Kidney (tissue), 14 donors: Measurements from ENCODE around the gene TNFRSF14. TPM values are rescaled to one million over a fixed set of nuclear protein-coding genes. Genes with fewer than 3 reads are reported as not detected.

Source experiments
- DNase-seq, 5 donors: peaks; one replicate each; pipeline ENCODE4 v3.0.0-alpha.2; 2013 to 2020
- FAIRE-seq: peaks from 2 replicates; lab custom pipeline; 2012; peaks lifted over from hg19 to GRCh38; lab: Jason Lieb, UNC
- H3K27ac ChIP-seq, 2 donors: one replicate each; pipeline ENCODE4 v1.7.0; 2013; ENCODE audit warnings: low read depth in 2 of 2, low read length in 2 of 2, inconsistent platforms in 1 of 2
- H3K27me3 ChIP-seq: one replicate; pipeline ENCODE4 v1.7.1; 2013; ENCODE audit warnings: low read length, inconsistent platforms; ENCODE audit not compliant: control insufficient read depth, insufficient read depth
- H3K36me3 ChIP-seq, 3 donors: one replicate each; pipeline versions ENCODE4 v1.7.0 to v1.7.1; 2013; ENCODE audit warnings: low read length in 3 of 3, control low read depth in 1 of 3, inconsistent platforms in 1 of 3; ENCODE audit not compliant: insufficient read depth in 3 of 3, control insufficient read depth in 2 of 3
- H3K4me1 ChIP-seq, 3 donors: one replicate each; pipeline versions ENCODE4 v1.7.0 to v1.7.1; 2013; ENCODE audit warnings: low read length in 3 of 3, inconsistent platforms in 1 of 3, low read depth in 1 of 3; ENCODE audit not compliant: control insufficient read depth in 2 of 3, insufficient read depth in 2 of 3
- H3K4me3 ChIP-seq, 3 donors: one replicate each; pipeline versions ENCODE4 v1.7.0 to v1.8.1; 2013; ENCODE audit warnings: low read length in 3 of 3, control low read depth in 1 of 3, inconsistent platforms in 1 of 3
- H3K9ac ChIP-seq, 3 donors: one replicate each; pipeline versions ENCODE4 v1.7.0 to v1.7.1; 2013; ENCODE audit warnings: low read length in 3 of 3, control low read depth in 1 of 3, inconsistent platforms in 1 of 3
- H3K9me3 ChIP-seq, 3 donors: one replicate each; pipeline versions ENCODE4 v1.7.0 to v1.7.1; 2013; ENCODE audit warnings: low read length in 3 of 3, control low read depth in 1 of 3, inconsistent platforms in 1 of 3; ENCODE audit not compliant: control insufficient read depth in 2 of 3, insufficient read depth in 1 of 3
- CTCF ChIP-seq: IDR thresholded peaks from 3 replicates; pipeline ENCODE4 v1.5.1; 2012; ENCODE audit warnings: mild to moderate bottlenecking, moderate library complexity, borderline replicate concordance; ENCODE audit not compliant: insufficient read depth; ENCODE audit errors: extremely low read depth
- intact Hi-C: fragments of 100-400 bp; cut with DNase I; formaldehyde crosslinking; loops from one replicate; pipeline ENCODE4 v1.11.1; 2022
- polyA plus RNA-seq: library from polyadenylated mRNA; stranded (reverse); fragments of 350-450 nt; fragmentation: Illumina TruSeq; extraction: RNeasy Lipid Tissue Mini Kit (QIAGEN cat#74804); gene quantifications from one replicate; pipeline ENCODE4 v1.2.3, GENCODE V29; 2014; ENCODE audit warnings: low read depth, low replicate concordance; ENCODE audit not compliant: insufficient read depth
- total RNA-seq: library from RNA; stranded (reverse); fragmentation: NEBNext Ultra II Directional; extraction: Animal tissue kit (Norgen Biotek cat#: 25700); gene quantifications from one replicate; pipeline ENCODE4 v1.2.1, GENCODE V29; 2021
- donor health status: control.
- donor health status: control.
- donor health status: control.
- donor health status: control.
- donor health status: control.
- donor health status: DM: yes; HTN: yes; CAD: no.
- donor health status: Normal renal cell carcinoma (clear cell type).

TNFRSF14 gene
- total and polyA plus RNA-seq, 2 donors from 2014 or later: 95.0 to 99.1 TPM

- Histone ChIP-seq H3K27ac (no peak overlapping the region), H3K9ac (no peak overlapping the region), H3K9me3 (peaks cover 0 to 5% (median 0%) of the 10 kb centered on the region in 3 donors), H3K36me3 (no peaks in the 10 kb centered on the region), H3K27me3 (no peaks in the 10 kb centered on the region), H3K4me3 (no peak overlapping the region), H3K4me1 (no peaks in the 10 kb centered on the region)
- DNase-seq: peak in 1 of 5 donors; percentile 37
- no peak for FAIRE-seq
- intact Hi-C loops: no loop called here
- TF ChIP-seq CTCF: no peak
Observed at GRCh38 chr1:2570332-2570731, 14.2 kb downstream of the TNFRSF14 start.

- no peak for TF ChIP-seq CTCF
- Histone ChIP-seq H3K9me3 (peaks cover 0 to 5% (median 0%) of the 10 kb centered on the region in 3 donors), H3K27ac (no peak overlapping the region), H3K27me3 (no peaks in the 10 kb centered on the region), H3K36me3 (no peaks in the 10 kb centered on the region), H3K9ac (no peak overlapping the region), H3K4me3 (no peak overlapping the region), H3K4me1 (peaks cover 0 to 8% (median 5%) of the 10 kb centered on the region in 3 donors)
- intact Hi-C loops: no loop called here
- FAIRE-seq (no peak), DNase-seq (peak in 1 of 5 donors; percentile 30)
Observed at GRCh38 chr1:2571348-2571747, 15.2 kb downstream of the TNFRSF14 start.

DNA sequence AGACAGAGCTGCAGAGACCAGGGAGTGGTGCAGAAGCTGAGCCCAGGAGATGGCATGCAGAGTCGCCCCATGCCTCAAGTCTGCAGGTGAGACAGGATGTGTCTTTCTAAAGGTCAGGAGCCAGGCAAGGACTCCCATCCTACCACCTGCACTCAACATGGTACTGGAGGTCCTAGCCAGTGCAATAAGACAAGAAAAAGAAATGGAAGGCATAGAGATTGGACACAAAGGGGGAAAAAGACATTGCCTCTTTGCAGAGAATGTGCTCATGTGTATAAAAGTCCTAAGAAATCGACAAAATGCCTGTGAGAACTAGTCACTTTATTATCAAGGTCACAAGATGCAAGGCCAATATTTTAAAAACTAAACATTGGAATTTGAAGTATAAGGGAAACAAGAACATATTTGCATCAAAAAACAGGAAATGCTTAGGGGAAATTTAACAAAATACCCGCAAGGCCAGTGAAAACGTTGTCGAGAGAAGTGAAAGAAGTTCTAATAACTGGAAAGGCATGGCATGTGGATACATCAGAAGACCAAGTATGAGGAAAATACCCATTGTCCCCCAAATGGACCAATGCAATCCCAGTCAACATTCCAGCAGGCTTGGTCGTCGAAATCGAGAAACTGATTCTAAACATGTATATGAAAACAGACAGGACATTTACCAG is 17.2 kb downstream of the TNFRSF14 start:
- intact Hi-C loops: no loop called here
- H3K27ac ChIP-seq: no peak overlapping the region
- H3K27me3 ChIP-seq: no peaks in the 10 kb centered on the region
- no peak for FAIRE-seq
- H3K36me3 ChIP-seq: no peaks in the 10 kb centered on the region
- no peak for DNase-seq
- peaks cover 0 to 5% (median 0%) of the 10 kb centered on the region in 3 donors for H3K9me3 ChIP-seq
- H3K4me3 ChIP-seq: no peak overlapping the region
- TF ChIP-seq CTCF: no peak
- H3K4me1 ChIP-seq: peaks cover 0 to 17% (median 10%) of the 10 kb centered on the region in 3 donors
- no peak overlapping the region for H3K9ac ChIP-seq

GRCh38 chr1:2574350-2574749 is 18.2 kb downstream of the TNFRSF14 start:
- FAIRE-seq: no peak

More at GRCh38 chr1:2574350-2574749, 18.2 kb downstream of the TNFRSF14 start:
- DNase-seq: no peak
- no peak for TF ChIP-seq CTCF
- intact Hi-C loops: no loop called here
- Histone ChIP-seq H3K9me3 (peaks cover 0 to 5% (median 0%) of the 10 kb centered on the region in 3 donors), H3K4me1 (peaks cover 0 to 17% (median 10%) of the 10 kb centered on the region in 3 donors), H3K36me3 (no peaks in the 10 kb centered on the region), H3K27ac (no peak overlapping the region), H3K9ac (no peak overlapping the region), H3K4me3 (no peak overlapping the region), H3K27me3 (no peaks in the 10 kb centered on the region)
